GM12865 (cell line): ENCODE results near the gene SLC39A7.

Experiments
- DNase-seq: peaks from one replicate; pipeline ENCODE4 v3.0.0; 2010; ENCODE audit warnings: low read depth
- H3K4me3 ChIP-seq: 2 replicates; pipeline ENCODE4 v1.5.1; 2011; ENCODE audit warnings: mild to moderate bottlenecking, low read depth, low read length, control low read depth
- TF ChIP-seq, protein P1 (sequence below): IDR thresholded peaks from 2 replicates; pipeline ENCODE4 v1.5.1; 2011; ENCODE audit warnings: low read length, control low read depth, low read depth, inconsistent platforms; ENCODE audit not compliant: insufficient read depth; ENCODE audit errors: missing control alignments

SLC39A7 gene

DNA sequence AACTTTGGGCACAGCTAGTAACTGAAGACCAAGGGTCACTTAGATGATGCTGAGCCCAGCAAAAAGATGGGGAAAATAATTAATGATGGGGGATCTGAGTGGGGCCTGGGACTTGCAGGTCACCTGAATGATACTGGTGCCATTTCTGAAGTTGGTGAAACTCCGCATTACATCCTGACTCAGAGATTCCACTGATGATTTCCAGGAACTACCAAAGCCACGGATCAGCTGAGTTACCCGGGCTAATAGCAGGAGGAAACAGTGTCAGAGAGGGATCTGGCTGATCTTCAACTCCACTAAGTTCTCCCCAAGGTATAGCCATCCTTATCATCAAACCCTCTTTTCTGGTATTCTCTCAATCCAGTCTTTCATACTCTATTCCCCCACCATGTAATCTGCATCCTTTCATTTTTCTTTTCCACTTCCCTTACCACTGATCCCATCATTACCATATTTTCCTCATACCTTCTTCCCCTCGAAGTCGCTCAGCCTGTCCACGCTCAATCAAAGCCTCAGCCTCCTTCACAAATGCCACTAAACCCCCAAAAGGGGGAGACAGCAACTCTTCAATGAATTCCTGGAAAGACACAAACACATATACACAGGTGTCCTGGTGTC lies 50.8 kb downstream of the SLC39A7 start:
- TF ChIP-seq, protein P1, sequence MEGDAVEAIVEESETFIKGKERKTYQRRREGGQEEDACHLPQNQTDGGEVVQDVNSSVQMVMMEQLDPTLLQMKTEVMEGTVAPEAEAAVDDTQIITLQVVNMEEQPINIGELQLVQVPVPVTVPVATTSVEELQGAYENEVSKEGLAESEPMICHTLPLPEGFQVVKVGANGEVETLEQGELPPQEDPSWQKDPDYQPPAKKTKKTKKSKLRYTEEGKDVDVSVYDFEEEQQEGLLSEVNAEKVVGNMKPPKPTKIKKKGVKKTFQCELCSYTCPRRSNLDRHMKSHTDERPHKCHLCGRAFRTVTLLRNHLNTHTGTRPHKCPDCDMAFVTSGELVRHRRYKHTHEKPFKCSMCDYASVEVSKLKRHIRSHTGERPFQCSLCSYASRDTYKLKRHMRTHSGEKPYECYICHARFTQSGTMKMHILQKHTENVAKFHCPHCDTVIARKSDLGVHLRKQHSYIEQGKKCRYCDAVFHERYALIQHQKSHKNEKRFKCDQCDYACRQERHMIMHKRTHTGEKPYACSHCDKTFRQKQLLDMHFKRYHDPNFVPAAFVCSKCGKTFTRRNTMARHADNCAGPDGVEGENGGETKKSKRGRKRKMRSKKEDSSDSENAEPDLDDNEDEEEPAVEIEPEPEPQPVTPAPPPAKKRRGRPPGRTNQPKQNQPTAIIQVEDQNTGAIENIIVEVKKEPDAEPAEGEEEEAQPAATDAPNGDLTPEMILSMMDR, result no peak
- no peak for DNase-seq

DNA sequence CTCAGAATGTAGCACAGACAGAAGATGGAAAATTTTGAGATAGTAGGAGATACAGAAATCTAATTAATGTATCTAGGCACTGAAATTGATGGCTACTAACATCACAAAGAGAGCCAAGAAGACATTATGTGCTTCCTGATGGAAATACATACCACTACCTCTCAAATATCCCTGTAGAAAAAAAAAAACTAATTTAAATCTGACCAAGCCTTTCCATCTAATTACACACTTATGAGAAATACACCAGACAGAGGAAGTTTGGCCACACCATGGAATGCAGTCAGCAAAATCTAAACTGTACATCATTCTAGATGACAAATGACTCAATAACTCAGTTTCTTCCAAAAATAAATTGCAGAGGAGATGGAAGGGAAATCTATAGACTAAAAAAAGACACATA lies 52.1 kb downstream of the SLC39A7 start:
- H3K4me3 ChIP-seq, result no peak overlapping the region
- TF ChIP-seq, protein P1, result no peak

More for the DNA sequence above, 50.8 kb downstream of the SLC39A7 start:
- H3K4me3 ChIP-seq, result no peak overlapping the region

More for the DNA sequence above, 52.1 kb downstream of the SLC39A7 start:
- DNase-seq, result no peak
